Body of pancreas (tissue), 4 donors: ENCODE data around the gene MISFA. TPM values are rescaled to one million over a fixed set of nuclear protein-coding genes. Genes with fewer than 3 reads are reported as not detected.

Experiments
- ATAC-seq: fragments of 150-250 bp; one replicate; pipeline ENCODE4 v1.9.1; 2016
- DNase-seq, 4 donors: peaks; one replicate each; pipeline ENCODE4 v3.0.0-alpha.2; 2019
- H3K27ac ChIP-seq, 4 donors: fragments of 200-600 bp; sonication (generic); 1 replicate in 3 of 4; 2 replicates in 1 of 4; pipeline versions ENCODE4 v1.5.1 to v1.6.1; 2016 to 2019; ENCODE audit warnings: mild to moderate bottlenecking in 1 of 4, mixed read lengths in 1 of 4, moderate library complexity in 1 of 4
- H3K27me3 ChIP-seq, 2 donors: fragments of 200-600 bp; sonication (generic); one replicate each; pipeline ENCODE4 v1.6.0; 2016; ENCODE audit warnings: mild to moderate bottlenecking in 1 of 2
- H3K36me3 ChIP-seq, 2 donors: fragments of 200-600 bp; sonication (generic); replicated peaks in 1 of 2; 2 replicates each; pipeline ENCODE4 v1.5.1; 2016; ENCODE audit warnings: low read depth in 2 of 2; ENCODE audit not compliant: insufficient read depth in 1 of 2
- H3K4me1 ChIP-seq: fragments of 200-600 bp; sonication (generic); one replicate; pipeline ENCODE4 v1.6.0; 2016
- H3K4me3 ChIP-seq, 2 donors: fragments of 200-600 bp; sonication (generic); 1 replicate in 1 of 2; 2 replicates in 1 of 2; pipeline ENCODE4 v1.5.1; 2016 to 2019
- H3K9me3 ChIP-seq, 3 donors: fragments of 200-600 bp; sonication (generic); 1 replicate in 2 of 3; 2 replicates in 1 of 3; pipeline ENCODE4 v1.5.1; 2016
- POLR2A ChIP-seq, 3 donors: fragments of 450-650 bp; IDR thresholded peaks; one replicate each; pipeline ENCODE4 v1.6.1; 2016; ENCODE audit warnings: antibody characterized with exemption in 3 of 3, mild to moderate bottlenecking in 2 of 3
- whole genome bisulfite sequencing, 2 donors: methylation state at CpG; one replicate each; pipeline ENCODE4 v1.1.5; 2017; 5-methylcytosine and 5-hydroxymethylcytosine counted together
- intact Hi-C: fragments of 100-400 bp; cut with DNase I; formaldehyde crosslinking; loops from one replicate; pipeline ENCODE4 v1.15.1; 2023
- total RNA-seq, 2 donors: library from RNA; depleted of rRNA; stranded (reverse); fragments of >200 nt; gene quantifications; one replicate each; pipeline ENCODE4 v1.1.0, GENCODE V29; 2016
- TF ChIP-seq, protein P1 (sequence below), 7 experiments: fragments of 450-650 bp in 4 of 7; fragments of 200-600 bp in 3 of 7; sonication (generic) in 3 of 7; IDR thresholded peaks; one replicate each; pipeline ENCODE4 v1.5.1; 2016 to 2019; ENCODE audit warnings: antibody characterized with exemption in 7 of 7

Gene MISFA
- total RNA-seq, 2 donors from 2014 or later = not detected

DNA sequence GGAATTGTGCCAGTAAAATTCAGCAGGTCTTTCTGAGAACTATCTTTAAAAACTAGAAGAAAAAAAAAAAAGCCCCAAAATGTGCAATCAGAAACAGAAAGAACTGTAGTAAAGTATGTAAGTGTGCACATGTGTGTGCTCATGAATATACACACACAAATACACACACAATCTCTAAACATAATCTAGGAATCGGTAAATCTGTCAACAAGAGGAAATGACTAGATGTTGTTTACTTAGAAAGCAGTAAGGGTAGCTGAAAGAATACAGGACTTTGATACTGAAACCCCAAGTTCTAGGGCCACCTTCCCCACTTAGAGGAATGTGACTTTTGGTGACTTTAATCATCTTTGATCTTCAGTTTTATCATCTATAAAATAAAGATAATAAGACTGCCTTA, 24.2 kb upstream of the MISFA start:
- DNase-seq (no peak), ATAC-seq (no peak)
- H3K4me1 ChIP-seq = no peaks in the 10 kb centered on the region
- no peaks in the 10 kb centered on the region for H3K27me3 ChIP-seq
- TF ChIP-seq, protein P1, sequence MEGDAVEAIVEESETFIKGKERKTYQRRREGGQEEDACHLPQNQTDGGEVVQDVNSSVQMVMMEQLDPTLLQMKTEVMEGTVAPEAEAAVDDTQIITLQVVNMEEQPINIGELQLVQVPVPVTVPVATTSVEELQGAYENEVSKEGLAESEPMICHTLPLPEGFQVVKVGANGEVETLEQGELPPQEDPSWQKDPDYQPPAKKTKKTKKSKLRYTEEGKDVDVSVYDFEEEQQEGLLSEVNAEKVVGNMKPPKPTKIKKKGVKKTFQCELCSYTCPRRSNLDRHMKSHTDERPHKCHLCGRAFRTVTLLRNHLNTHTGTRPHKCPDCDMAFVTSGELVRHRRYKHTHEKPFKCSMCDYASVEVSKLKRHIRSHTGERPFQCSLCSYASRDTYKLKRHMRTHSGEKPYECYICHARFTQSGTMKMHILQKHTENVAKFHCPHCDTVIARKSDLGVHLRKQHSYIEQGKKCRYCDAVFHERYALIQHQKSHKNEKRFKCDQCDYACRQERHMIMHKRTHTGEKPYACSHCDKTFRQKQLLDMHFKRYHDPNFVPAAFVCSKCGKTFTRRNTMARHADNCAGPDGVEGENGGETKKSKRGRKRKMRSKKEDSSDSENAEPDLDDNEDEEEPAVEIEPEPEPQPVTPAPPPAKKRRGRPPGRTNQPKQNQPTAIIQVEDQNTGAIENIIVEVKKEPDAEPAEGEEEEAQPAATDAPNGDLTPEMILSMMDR (IDR thresholded peaks at IDR 0.05) = no peak
- TF ChIP-seq POLR2A (IDR thresholded peaks at IDR 0.05) = no peak
- H3K27ac ChIP-seq = no peak overlapping the region
- 38 to 43% methylated on average over 1 of the region's 1 CpG for WGBS, 2 donors
- H3K9me3 ChIP-seq = no peaks in the 10 kb centered on the region
- peaks cover 0 to 3% of the 10 kb centered on the region in 2 donors for H3K36me3 ChIP-seq
- H3K4me3 ChIP-seq = no peak overlapping the region
- intact Hi-C loops = no loop called here

DNA sequence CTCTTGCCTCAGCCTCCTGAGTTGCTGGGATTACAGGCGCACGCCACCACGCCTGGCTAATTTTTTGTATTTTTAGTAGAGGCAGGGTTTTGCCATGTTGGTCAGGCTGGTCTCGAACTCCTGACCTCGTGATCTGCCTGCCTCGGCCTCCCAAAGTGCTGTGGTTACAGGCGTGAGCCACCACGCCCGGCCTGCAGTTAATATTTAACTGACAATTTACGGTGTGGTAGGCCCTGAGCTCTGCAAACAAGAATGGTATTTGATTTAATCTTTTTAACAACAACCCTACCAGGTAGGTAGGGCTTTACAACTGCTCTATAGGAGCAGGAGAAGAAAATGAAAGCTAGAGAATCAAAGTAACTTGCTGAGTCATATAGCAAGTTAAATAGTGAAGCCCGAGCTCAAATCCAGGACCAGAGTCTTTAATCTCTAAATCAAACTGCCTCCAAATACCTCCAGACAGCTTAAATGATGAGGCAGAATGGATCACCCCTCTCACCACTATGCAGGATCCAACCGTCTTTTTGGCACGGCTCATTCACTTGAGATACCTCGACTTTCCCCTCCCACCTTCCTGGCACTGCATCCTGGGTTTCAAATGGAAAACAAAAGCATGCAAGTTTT, 20.5 kb upstream of the MISFA start:
- Histone ChIP-seq H3K9me3 (no peaks in the 10 kb centered on the region), H3K27ac (no peak overlapping the region), H3K4me3 (no peak overlapping the region), H3K4me1 (no peaks in the 10 kb centered on the region), H3K27me3 (no peaks in the 10 kb centered on the region), H3K36me3 (peaks cover 0 to 3% of the 10 kb centered on the region in 2 donors)
- ATAC-seq (no peak), DNase-seq (no peak)
- intact Hi-C loops = no loop called here
- no peak for TF ChIP-seq POLR2A (IDR thresholded peaks at IDR 0.05)
- WGBS, 2 donors = 76 to 86% methylated on average over 14 of the region's 14 CpGs

DNA sequence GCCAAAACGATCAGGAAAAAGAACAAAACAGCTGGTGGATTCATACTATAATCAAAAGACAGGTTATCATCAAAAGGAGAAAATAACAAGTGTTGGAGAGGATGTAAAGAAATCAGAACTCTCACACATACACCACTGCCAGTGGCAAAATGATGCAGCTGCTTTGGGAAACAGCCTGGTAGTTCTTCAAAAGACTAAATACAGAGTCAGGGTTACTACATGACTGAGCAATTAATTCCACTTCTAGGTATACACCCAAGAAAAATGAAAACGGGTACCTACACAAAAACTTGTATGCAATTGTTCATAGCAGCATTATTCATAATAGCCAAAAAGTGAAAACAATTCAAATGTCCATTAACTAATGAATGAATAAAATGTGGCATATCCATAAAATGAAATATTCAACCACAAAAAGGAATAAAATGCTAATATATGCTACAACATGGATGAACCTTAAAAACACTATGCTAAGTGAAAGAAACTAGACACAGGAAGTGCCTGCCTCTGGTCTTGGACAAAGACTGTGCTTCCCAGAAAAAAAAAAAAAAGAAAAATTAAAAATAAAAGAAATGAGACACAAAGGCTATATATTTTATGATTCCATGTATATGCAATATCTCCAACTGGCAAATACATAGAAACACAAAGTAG, 19.3 kb upstream of the MISFA start:
- TF ChIP-seq, protein P1 (IDR thresholded peaks at IDR 0.05) = no peak
- no peak for TF ChIP-seq POLR2A (IDR thresholded peaks at IDR 0.05)
- Histone ChIP-seq H3K4me3 (no peak overlapping the region), H3K27ac (no peak overlapping the region), H3K36me3 (peaks cover 0 to 3% of the 10 kb centered on the region in 2 donors), H3K9me3 (no peaks in the 10 kb centered on the region), H3K4me1 (no peaks in the 10 kb centered on the region), H3K27me3 (no peaks in the 10 kb centered on the region)
- DNase-seq (no peak), ATAC-seq (no peak)
- 63 to 69% methylated on average over 2 of the region's 2 CpGs for WGBS, 2 donors
- intact Hi-C loops = no loop called here

DNA sequence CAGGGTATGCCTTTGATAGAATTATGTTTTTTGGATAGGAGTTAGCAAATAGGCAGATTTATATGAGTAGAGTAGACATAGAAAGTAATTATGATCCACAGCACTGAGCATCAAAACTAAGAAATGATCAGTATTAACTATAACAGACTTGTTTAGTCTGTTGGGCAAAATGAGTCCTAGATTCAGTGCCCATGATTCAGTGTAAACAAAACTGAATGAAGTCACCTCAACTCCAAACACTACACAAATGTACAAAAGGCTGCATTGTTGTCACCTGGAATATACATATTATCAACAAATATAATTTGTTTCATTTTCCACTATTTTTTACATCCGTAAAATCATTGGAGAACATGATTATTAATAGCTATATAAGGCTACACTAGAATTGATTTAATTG, 17.8 kb upstream of the MISFA start:
- WGBS, 2 donors = 79% methylated on average over 1 of the region's 1 CpG
- Histone ChIP-seq H3K9me3 (no peaks in the 10 kb centered on the region), H3K27ac (no peak overlapping the region), H3K4me1 (peaks cover under 1% of the 10 kb centered on the region), H3K4me3 (no peak overlapping the region), H3K27me3 (no peaks in the 10 kb centered on the region), H3K36me3 (no peaks in the 10 kb centered on the region)
- TF ChIP-seq POLR2A (IDR thresholded peaks at IDR 0.05) = no peak
- TF ChIP-seq, protein P1 (IDR thresholded peaks at IDR 0.05) = no peak
- intact Hi-C loops = no loop called here
- DNase-seq = no peak
- no peak for ATAC-seq

DNA sequence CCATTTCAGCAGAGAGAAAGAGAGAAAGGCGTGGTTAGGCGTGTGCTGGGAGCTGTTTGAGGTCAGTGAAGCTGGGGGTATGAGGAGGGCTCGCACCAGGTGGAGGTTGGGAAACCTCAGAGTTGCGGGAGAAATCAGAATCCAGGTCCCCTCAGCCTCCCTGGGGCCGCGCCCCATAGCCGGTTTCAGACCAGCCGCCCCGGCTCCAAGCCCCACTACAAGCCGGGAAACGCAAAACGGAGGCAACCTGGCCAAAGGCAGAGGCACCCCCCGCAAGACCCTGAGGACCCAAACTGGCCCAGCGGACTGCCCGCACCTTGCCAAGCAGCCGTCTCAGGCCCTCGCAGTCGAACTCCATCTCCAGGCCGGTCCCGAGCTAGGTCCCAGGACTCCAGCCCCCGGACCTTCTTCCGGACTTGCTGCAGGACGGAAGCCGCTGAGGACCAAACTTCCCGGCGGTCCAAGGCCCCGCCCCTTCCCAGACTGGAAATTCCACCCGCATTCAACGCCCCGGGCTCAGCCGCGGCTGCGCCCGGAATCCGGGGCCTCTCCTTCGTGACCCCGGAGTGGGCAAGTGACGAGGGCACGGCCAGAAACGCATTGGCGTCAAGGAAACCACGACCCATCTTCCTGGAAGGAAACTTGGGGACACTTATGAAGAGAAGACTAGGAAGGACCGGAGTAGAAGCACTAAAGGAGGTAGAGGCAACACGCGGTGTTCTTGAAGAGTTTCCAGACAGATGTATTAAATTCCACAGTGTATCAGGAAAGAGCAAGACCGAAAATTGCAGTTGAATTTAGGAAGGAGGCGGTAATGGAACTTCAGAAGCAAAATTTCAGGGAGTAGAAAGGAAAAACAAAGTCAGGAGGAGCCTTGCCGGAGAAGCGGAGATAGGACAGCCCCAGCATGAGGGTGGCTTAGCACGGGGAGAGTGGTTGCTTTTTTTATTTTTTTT, 11.0 kb upstream of the MISFA start, which contains the start of gene UEVLD:
Gene UEVLD (minus strand): TSS at position 438 of the 956 bp plus-strand sequence. CDS start 80 bp downstream, at position 358.
- intact Hi-C loops = no loop called here
- TF ChIP-seq POLR2A (IDR thresholded peaks at IDR 0.05) = peak; percentile 53 to 84 (median 83)
- TF ChIP-seq, protein P1 (IDR thresholded peaks at IDR 0.05) = no peak

More for the DNA sequence above, 11.0 kb upstream of the MISFA start, which contains the start of gene UEVLD:
- WGBS, 2 donors = 0 to 1% methylated on average over 19 to 46 of the region's 50 CpGs
- DNase-seq (peak; percentile 88 to 91 (median 90)), ATAC-seq (peak; percentile 99)
- Histone ChIP-seq H3K36me3 (no peaks in the 10 kb centered on the region), H3K4me1 (peaks cover 35% of the 10 kb centered on the region), H3K27me3 (no peaks in the 10 kb centered on the region), H3K9me3 (no peaks in the 10 kb centered on the region), H3K27ac (peak within 1 kb of the TSS; percentile 57 to 87 (median 73)), H3K4me3 (peak within 1 kb of the TSS; percentile 58 to 98)
